Measurements from ENCODE around the gene MAP2K3. TPM values are rescaled to one million over a fixed set of nuclear protein-coding genes. Genes with fewer than 3 reads are reported as not detected.

The MAP2K3 gene
- total and polyA plus RNA-seq, 2 of the 4 experiments (the other 2 are of a cell fraction) = 23.5 to 82.2 TPM

DNA sequence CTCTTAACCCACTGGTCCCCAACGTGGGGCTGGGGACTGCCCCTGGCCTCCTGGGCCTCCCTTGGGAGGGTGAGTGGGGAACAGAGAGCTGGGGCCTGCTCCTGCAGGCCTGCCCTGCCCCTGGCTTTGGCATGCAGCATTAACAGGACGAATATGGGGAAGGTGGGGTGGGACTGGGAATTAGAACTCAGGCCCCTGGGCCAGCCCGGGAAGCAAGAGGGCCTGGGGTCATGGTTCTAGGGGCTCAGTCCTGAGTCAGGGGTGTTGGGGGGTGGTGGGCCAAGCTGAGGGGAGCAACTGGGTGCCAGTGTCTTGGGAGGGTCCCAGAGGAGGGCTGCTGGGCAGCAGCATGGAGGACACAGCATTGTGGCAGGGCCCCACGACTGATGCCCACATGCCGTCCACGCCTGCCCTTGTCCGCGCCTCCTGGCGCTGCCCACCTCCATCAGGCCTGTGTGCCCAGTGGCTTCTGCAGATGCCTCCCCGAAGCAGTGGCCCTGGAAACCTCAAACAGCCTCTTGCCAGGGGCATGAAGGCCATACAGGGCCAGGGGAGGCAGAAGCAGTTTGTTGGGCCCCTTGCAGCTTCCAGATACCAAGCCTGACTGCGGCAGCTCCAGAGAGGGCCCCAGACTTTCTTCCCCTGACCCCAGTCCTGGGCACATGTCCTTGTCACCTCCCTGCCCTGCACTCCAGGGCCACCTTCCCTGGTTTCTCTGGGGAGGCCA, 4.8 kb downstream of the MAP2K3 start:
- Histone ChIP-seq H4K91ac (ENCODE audit: insufficient read depth, low read depth, low read length) (no peak overlapping the region), H3K56ac (ENCODE audit: extremely low read depth, insufficient read depth, low read length) (no peak overlapping the region), H3K23ac (ENCODE audit: low read depth, low read length) (no peak overlapping the region), H3K9ac (ENCODE audit: low read depth, low read length) (no peak overlapping the region), H3K27me3 (ENCODE audit: control insufficient read depth, insufficient read depth, low read length) (no peaks in the 10 kb centered on the region), H2BK120ac (ENCODE audit: low read depth, low read length) (no peak overlapping the region), H3K4me2 (ENCODE audit: low read depth, low read length) (no peak overlapping the region), H3K4ac (ENCODE audit: low read depth, low read length) (peak overlapping the region; percentile 90), H3K27ac (ENCODE audit: insufficient read depth, low read length) (peak overlapping the region; percentile 20; the same call in 1 of the 2 replicates), H3K79me1 (ENCODE audit: low read depth in 1 of 2, low read length in 2 of 2) (peaks cover 0 to 40% of the 10 kb centered on the region in 2 experiments; a peak in 2 of 4 replicates), H2BK15ac (ENCODE audit: low read depth, low read length) (no peak overlapping the region), H4K5ac (ENCODE audit: low read depth, low read length) (no peak overlapping the region), H3K36me3 (ENCODE audit: control insufficient read depth, insufficient read depth, low read length) (peaks cover 8% of the 10 kb centered on the region), H2AK5ac (ENCODE audit: low read depth, low read length) (peak overlapping the region; percentile 40; the same call in 1 of the 2 replicates), H2BK5ac (ENCODE audit: low read depth, low read length, poor library complexity, severe bottlenecking) (peak overlapping the region; percentile 94), H3K9me3 (ENCODE audit: control insufficient read depth, insufficient read depth, low read length) (no peaks in the 10 kb centered on the region), H3K9me1 (ENCODE audit: insufficient read depth, low read length) (peaks cover 14% of the 10 kb centered on the region), H4K8ac (ENCODE audit: low read depth in 2 of 2, low read length in 2 of 2) (no peak overlapping the region), H3K18ac (ENCODE audit: low read depth, low read length) (no peak overlapping the region), H2BK20ac (ENCODE audit: low read depth, low read length) (no peak overlapping the region), H4K20me1 (ENCODE audit: insufficient read depth, low read length) (peaks cover 93% of the 10 kb centered on the region), H3K4me1 (ENCODE audit: control insufficient read depth, insufficient read depth, low read length) (peaks cover 33% of the 10 kb centered on the region), H2AFZ (replicated peaks; ENCODE audit: low read length, poor library complexity) (peak overlapping the region; percentile 29), H3K4me3 (ENCODE audit: insufficient read depth, low read depth, low read length) (no peak overlapping the region), H3K14ac (replicated peaks; ENCODE audit: low read depth, low read length) (no peak overlapping the region), H2AK9ac (replicated peaks; ENCODE audit: low read depth, low read length, poor library complexity) (peak overlapping the region; percentile 42)
- ATAC-seq (ENCODE audit: low read depth) = no peak
- ChIA-PET POLR2A (ENCODE audit: unreplicated experiment) (no interaction called here), CTCF (no interaction called here)
- BruUV-seq (replicated peaks) = no TSS peak
- no peak for TF ChIP-seq BHLHE40 (IDR thresholded peaks at IDR 0.05; ENCODE audit: low read depth, low read length)
- no peak for TF ChIP-seq RCOR1 (IDR thresholded peaks at IDR 0.05; ENCODE audit: insufficient replicate concordance, low read length)
- no peak for TF ChIP-seq POLR2A (IDR thresholded peaks at IDR 0.05; ENCODE audit: low read depth, low read length)
- no peak for TF ChIP-seq MAFK (IDR thresholded peaks at IDR 0.05; ENCODE audit: low read depth, low read length)
- no peak for TF ChIP-seq CEBPB (IDR thresholded peaks at IDR 0.05; ENCODE audit: low read depth, low read length)
- no peak for TF ChIP-seq NFE2L2 (IDR thresholded peaks at IDR 0.05; ENCODE audit: low read depth, low read length)
- TF ChIP-seq MAZ (IDR thresholded peaks at IDR 0.05; ENCODE audit: borderline replicate concordance, low read depth, low read length) = no peak
- TF ChIP-seq, protein P1, sequence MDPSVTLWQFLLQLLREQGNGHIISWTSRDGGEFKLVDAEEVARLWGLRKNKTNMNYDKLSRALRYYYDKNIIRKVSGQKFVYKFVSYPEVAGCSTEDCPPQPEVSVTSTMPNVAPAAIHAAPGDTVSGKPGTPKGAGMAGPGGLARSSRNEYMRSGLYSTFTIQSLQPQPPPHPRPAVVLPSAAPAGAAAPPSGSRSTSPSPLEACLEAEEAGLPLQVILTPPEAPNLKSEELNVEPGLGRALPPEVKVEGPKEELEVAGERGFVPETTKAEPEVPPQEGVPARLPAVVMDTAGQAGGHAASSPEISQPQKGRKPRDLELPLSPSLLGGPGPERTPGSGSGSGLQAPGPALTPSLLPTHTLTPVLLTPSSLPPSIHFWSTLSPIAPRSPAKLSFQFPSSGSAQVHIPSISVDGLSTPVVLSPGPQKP (IDR thresholded peaks at IDR 0.05; ENCODE audit: borderline replicate concordance, low read depth, low read length) = no peak
- no peak for TF ChIP-seq RFX5 (IDR thresholded peaks at IDR 0.05; ENCODE audit: low read depth, low read length)
- no peak for TF ChIP-seq CHD1 (IDR thresholded peaks at IDR 0.05; ENCODE audit: low read depth, low read length)
- no peak for TF ChIP-seq MXI1 (IDR thresholded peaks at IDR 0.05; ENCODE audit: borderline replicate concordance, low read depth, low read length)
- no peak for TF ChIP-seq RAD21 (IDR thresholded peaks at IDR 0.05; ENCODE audit: low read length)
- TF ChIP-seq, protein P2, sequence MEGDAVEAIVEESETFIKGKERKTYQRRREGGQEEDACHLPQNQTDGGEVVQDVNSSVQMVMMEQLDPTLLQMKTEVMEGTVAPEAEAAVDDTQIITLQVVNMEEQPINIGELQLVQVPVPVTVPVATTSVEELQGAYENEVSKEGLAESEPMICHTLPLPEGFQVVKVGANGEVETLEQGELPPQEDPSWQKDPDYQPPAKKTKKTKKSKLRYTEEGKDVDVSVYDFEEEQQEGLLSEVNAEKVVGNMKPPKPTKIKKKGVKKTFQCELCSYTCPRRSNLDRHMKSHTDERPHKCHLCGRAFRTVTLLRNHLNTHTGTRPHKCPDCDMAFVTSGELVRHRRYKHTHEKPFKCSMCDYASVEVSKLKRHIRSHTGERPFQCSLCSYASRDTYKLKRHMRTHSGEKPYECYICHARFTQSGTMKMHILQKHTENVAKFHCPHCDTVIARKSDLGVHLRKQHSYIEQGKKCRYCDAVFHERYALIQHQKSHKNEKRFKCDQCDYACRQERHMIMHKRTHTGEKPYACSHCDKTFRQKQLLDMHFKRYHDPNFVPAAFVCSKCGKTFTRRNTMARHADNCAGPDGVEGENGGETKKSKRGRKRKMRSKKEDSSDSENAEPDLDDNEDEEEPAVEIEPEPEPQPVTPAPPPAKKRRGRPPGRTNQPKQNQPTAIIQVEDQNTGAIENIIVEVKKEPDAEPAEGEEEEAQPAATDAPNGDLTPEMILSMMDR (conservative IDR thresholded peaks at IDR 0.05; ENCODE audit: low read depth, low read length) = no peak
- TF ChIP-seq, protein P3, sequence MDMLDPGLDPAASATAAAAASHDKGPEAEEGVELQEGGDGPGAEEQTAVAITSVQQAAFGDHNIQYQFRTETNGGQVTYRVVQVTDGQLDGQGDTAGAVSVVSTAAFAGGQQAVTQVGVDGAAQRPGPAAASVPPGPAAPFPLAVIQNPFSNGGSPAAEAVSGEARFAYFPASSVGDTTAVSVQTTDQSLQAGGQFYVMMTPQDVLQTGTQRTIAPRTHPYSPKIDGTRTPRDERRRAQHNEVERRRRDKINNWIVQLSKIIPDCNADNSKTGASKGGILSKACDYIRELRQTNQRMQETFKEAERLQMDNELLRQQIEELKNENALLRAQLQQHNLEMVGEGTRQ (IDR thresholded peaks at IDR 0.05; ENCODE audit: low read depth, low read length) = no peak
- TF ChIP-seq SMC3 (IDR thresholded peaks at IDR 0.05; ENCODE audit: low read depth, low read length) = no peak
- no peak for DNase-seq
- in situ Hi-C loops (cut with MboI; ENCODE audit: low sequenced_read_pairs) (no loop called here), intact Hi-C loops (cut with micrococcal nuclease) (no loop called here), dilution Hi-C loops (cut with HindIII; ENCODE audit: low sequenced_read_pairs, unreplicated experiment) (no loop called here)
- 96% methylated on average over 3 of the region's 11 CpGs; no CpG with 5 or more reads in 1 of the 2 experiments for WGBS, 2 experiments (ENCODE audit: extremely low coverage in 2 of 2, insufficient read length in 1 of 2)
